Activated CD8-positive, alpha-beta T cell treated with anti-CD3 and anti-CD28 coated beads for 36 hours (primary cell): Measurements from ENCODE around the gene BTBD7. TPM values are rescaled to one million over a fixed set of nuclear protein-coding genes. Genes with fewer than 3 reads are reported as not detected.

Source experiments
- ATAC-seq: fragments of 200-7000 bp; cut with Tn5 transposase; one replicate; pipeline ENCODE4 v1.10.0; 2021; ENCODE audit warnings: mild to moderate bottlenecking, moderate library complexity
- CTCF ChIA-PET: fragments of 350-600 bp; sonication (Branson Sonifier 250); formaldehyde crosslinking; loops from one replicate; lab custom pipeline; 2021; ENCODE audit warnings: antibody characterized with exemption; lab: Charles Lee
- POLR2A ChIA-PET: fragments of 350-600 bp; sonication (Branson Sonifier 250); formaldehyde crosslinking; loops from one replicate; lab custom pipeline; 2021; ENCODE audit warnings: antibody characterized with exemption; lab: Charles Lee
- DNase-seq: peaks from one replicate; pipeline ENCODE4 v3.0.0-alpha.2; 2020
- H3K27ac Mint-ChIP-seq: one replicate; pipeline ENCODE4 v1.8.0; 2021; ENCODE audit warnings: mild to moderate bottlenecking, mixed read lengths
- H3K27me3 Mint-ChIP-seq: one replicate; pipeline ENCODE4 v1.8.0; 2021; ENCODE audit warnings: mixed read lengths
- H3K36me3 Mint-ChIP-seq: one replicate; pipeline ENCODE4 v1.8.0; 2021; ENCODE audit warnings: low read depth, mixed read lengths
- H3K4me1 Mint-ChIP-seq: one replicate; pipeline ENCODE4 v1.8.0; 2021; ENCODE audit warnings: low read depth, mixed read lengths
- H3K4me3 Mint-ChIP-seq: one replicate; pipeline ENCODE4 v1.8.0; 2021; ENCODE audit warnings: mild to moderate bottlenecking, moderate library complexity, mixed read lengths
- H3K9me3 Mint-ChIP-seq: one replicate; pipeline ENCODE4 v1.8.0; 2021; ENCODE audit warnings: mixed read lengths
- intact Hi-C: fragments of 100-400 bp; cut with micrococcal nuclease; formaldehyde crosslinking; loops from one replicate; pipeline ENCODE4 v1.10.0; 2022
- total RNA-seq, 2 experiments: library from RNA; stranded (reverse); gene quantifications; one replicate each; pipeline ENCODE4 v1.2.3, GENCODE V29; 2021
- TF ChIP-seq, protein P1 (sequence below): fragments of 200-600 bp; IDR thresholded peaks from one replicate; pipeline ENCODE4 v1.8.0; 2022; ENCODE audit warnings: antibody characterized with exemption, mild to moderate bottlenecking

BTBD7 gene
- total RNA-seq, 2 experiments from 2014 or later: 8.7 to 12.6 TPM

GRCh38 chr14:93303659-93304058, 29.2 kb downstream of the BTBD7 start:
- POLR2A ChIA-PET: no interaction called here
- intact Hi-C loops: no loop called here

DNA sequence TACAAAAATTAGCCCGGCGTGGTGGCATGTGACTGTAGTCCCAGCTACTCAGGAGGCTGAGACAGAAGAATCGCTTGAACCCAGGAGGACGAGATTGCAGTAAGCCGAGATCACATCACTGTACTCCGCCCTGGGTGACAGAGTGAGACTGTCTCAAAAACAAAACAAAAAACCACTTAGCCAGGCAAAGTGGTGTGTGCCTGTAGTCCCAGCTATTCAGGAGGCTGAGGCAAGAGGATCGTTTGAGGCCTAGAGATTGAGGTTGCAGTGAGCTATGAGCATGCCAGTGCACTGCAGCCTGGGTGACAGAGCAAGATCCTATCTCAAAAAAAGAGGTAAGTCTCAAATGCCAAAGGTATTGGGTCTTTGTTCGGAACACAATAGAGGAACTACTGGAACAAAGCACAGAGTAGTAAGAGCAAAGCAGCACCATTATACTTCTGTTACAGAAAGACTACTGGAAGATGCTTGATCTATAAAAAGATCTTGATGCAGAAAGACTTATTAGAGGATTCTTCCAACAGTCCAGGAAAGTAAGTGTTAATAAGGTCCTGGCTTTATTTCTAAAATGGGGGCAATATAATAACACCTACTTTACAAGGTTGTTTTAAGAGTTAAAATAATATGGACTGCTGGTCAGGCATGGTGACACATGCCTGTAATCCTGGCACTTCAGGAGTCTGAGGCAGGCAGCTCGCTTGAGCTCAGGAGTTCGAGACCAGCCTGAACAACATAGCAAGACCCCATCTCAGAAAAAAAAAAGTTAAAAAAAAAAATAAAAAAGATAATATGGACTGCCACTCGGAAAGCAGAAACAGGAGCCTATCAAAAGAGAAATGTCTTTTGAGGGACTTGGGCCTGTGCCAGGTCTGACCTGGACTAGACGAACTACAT, 29.9 kb downstream of the BTBD7 start:
- no peaks in the 10 kb centered on the region for H3K36me3 Mint-ChIP-seq
- intact Hi-C loops: no loop called here
- H3K27me3 Mint-ChIP-seq: no peaks in the 10 kb centered on the region
- H3K4me1 Mint-ChIP-seq: peaks cover 18% of the 10 kb centered on the region
- no peak overlapping the region for H3K27ac Mint-ChIP-seq
- no peak overlapping the region for H3K4me3 Mint-ChIP-seq
- ATAC-seq (no peak), DNase-seq (no peak)
- TF ChIP-seq, protein P1, sequence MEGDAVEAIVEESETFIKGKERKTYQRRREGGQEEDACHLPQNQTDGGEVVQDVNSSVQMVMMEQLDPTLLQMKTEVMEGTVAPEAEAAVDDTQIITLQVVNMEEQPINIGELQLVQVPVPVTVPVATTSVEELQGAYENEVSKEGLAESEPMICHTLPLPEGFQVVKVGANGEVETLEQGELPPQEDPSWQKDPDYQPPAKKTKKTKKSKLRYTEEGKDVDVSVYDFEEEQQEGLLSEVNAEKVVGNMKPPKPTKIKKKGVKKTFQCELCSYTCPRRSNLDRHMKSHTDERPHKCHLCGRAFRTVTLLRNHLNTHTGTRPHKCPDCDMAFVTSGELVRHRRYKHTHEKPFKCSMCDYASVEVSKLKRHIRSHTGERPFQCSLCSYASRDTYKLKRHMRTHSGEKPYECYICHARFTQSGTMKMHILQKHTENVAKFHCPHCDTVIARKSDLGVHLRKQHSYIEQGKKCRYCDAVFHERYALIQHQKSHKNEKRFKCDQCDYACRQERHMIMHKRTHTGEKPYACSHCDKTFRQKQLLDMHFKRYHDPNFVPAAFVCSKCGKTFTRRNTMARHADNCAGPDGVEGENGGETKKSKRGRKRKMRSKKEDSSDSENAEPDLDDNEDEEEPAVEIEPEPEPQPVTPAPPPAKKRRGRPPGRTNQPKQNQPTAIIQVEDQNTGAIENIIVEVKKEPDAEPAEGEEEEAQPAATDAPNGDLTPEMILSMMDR: no peak
- ChIA-PET POLR2A (interaction anchor here (0.8 kb wide), 2 partner anchors 11 to 27 kb away, joined by 3 to 4 read pairs; no protein-coding TSS in a partner anchor), CTCF (interaction anchor here (1.5 kb wide), 1 partner anchor 14 kb away, joined by 4 read pairs; no protein-coding TSS in a partner anchor)
- H3K9me3 Mint-ChIP-seq: no peaks in the 10 kb centered on the region

More at GRCh38 chr14:93303659-93304058, 29.2 kb downstream of the BTBD7 start:
- CTCF ChIA-PET: interaction anchor here (1.5 kb wide), 1 partner anchor 14 kb away, joined by 4 read pairs; no protein-coding TSS in a partner anchor
- no peaks in the 10 kb centered on the region for H3K27me3 Mint-ChIP-seq
- DNase-seq: no peak
- peaks cover 17% of the 10 kb centered on the region for H3K4me1 Mint-ChIP-seq
- H3K4me3 Mint-ChIP-seq: no peak overlapping the region
- no peaks in the 10 kb centered on the region for H3K9me3 Mint-ChIP-seq
- H3K27ac Mint-ChIP-seq: no peak overlapping the region
- TF ChIP-seq, protein P1: no peak
- ATAC-seq: no peak
- H3K36me3 Mint-ChIP-seq: no peaks in the 10 kb centered on the region

DNA sequence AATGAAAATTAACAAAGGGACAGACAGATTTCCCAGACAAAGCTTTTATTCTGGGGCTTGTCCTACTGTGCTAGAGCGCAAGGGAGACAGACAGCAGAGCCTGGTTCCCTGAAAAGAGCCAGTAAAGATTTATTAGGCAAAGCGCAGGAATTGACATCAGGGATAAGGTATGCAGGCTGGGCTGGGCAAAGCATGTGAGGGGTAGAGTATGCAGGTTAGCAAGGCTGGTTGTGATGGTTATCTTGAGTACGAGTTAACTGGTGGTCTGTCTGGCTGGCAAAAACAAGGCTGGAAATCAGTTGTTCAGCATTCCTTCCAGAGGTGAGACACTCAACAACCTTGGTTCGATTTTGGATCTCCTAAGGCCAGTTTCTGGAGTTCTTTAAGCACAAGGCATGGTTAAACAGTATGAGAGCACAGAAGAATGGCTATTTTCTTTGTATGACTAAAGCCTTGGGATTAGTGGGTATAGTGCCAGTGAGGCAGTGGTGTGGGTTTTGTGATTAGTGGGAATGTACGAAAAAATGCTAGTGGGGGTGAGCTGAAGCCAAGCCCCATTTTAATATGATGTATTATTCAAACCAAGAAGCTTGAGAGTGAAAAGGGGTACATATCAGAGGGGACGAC, 30.9 kb downstream of the BTBD7 start:
- intact Hi-C loops: no loop called here

DNA sequence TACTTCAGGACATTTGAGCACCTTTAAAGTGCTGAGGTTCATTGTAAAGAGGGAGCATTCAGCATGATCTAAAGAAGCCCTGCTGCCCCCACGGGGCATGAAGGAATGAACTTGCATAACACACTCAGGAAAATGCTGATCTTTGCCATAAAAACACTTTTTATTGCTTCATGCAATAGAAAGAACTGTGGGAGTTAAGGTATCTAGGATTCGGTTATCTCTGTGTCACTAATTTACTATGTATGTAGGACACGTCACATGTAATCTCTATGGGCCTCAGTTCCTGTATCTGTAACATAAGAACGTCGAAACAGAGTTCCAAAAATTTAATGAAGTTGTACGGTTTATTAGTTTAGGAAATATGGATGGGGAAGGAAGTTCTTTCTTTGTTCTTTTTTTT, 33.0 kb downstream of the BTBD7 start:
- TF ChIP-seq, protein P1: no peak
- Mint-ChIP-seq H3K36me3 (no peaks in the 10 kb centered on the region), H3K9me3 (no peaks in the 10 kb centered on the region), H3K27ac (no peak overlapping the region), H3K4me1 (peaks cover 10% of the 10 kb centered on the region), H3K4me3 (no peak overlapping the region), H3K27me3 (no peaks in the 10 kb centered on the region)
- intact Hi-C loops: no loop called here
- POLR2A ChIA-PET: no interaction called here
- DNase-seq (no peak), ATAC-seq (no peak)
- CTCF ChIA-PET: no interaction called here

More for the DNA sequence above, 30.9 kb downstream of the BTBD7 start:
- DNase-seq (no peak), ATAC-seq (no peak)
- CTCF ChIA-PET: no interaction called here
- POLR2A ChIA-PET: interaction anchor here (0.8 kb wide), 2 partner anchors 10 to 28 kb away, joined by 3 to 4 read pairs; no protein-coding TSS in a partner anchor
- TF ChIP-seq, protein P1: no peak
- Mint-ChIP-seq H3K9me3 (no peaks in the 10 kb centered on the region), H3K4me3 (no peak overlapping the region), H3K27me3 (no peaks in the 10 kb centered on the region), H3K4me1 (peaks cover 14% of the 10 kb centered on the region), H3K27ac (no peak overlapping the region), H3K36me3 (no peaks in the 10 kb centered on the region)
